Smooth muscle cell (in vitro differentiated cells): ENCODE results near the gene MED16. TPM values are rescaled to one million over a fixed set of nuclear protein-coding genes. Genes with fewer than 3 reads are reported as not detected.
"Not testable (repeated sequence)": the region's sequence is repeated elsewhere in the genome, so short reads cannot be mapped to it uniquely, and the experiment has no call there.

Experiments used
- DNase-seq: peaks from one replicate; lab custom pipeline; 2025; ENCODE audit not compliant: unreplicated experiment; lab: John Stamatoyannopoulos, UW
- H2AFZ ChIP-seq: fragments of 200-600 bp; sonication (generic); 2 replicates; pipeline ENCODE4 v1.6.0; 2016; ENCODE audit warnings: antibody characterized with exemption, low read depth, mild to moderate bottlenecking
- H3F3A ChIP-seq: fragments of 200-600 bp; sonication (generic); 2 replicates; pipeline ENCODE4 v1.6.0; 2017; ENCODE audit warnings: antibody characterized with exemption, low read depth
- H3K27ac ChIP-seq: fragments of 200-600 bp; sonication (generic); 2 replicates; pipeline ENCODE4 v1.5.1; 2016; ENCODE audit warnings: low read depth, mild to moderate bottlenecking
- H3K27me3 ChIP-seq: fragments of 200-600 bp; sonication (generic); 2 replicates; pipeline ENCODE4 v1.6.1; 2016; ENCODE audit warnings: low read depth, mild to moderate bottlenecking
- H3K36me3 ChIP-seq: fragments of 200-600 bp; sonication (generic); 2 replicates; pipeline ENCODE4 v1.5.1; 2016; ENCODE audit warnings: low read depth
- H3K4me1 ChIP-seq: fragments of 200-600 bp; sonication (generic); 2 replicates; pipeline ENCODE4 v1.5.1; 2016; ENCODE audit warnings: low read depth
- H3K4me2 ChIP-seq: fragments of 200-600 bp; sonication (generic); 2 replicates; pipeline ENCODE4 v1.6.0; 2016; ENCODE audit warnings: mild to moderate bottlenecking
- H3K4me3 ChIP-seq: fragments of 200-600 bp; sonication (generic); 2 replicates; pipeline ENCODE4 v1.5.1; 2016; ENCODE audit warnings: mild to moderate bottlenecking
- H3K79me2 ChIP-seq: fragments of 200-600 bp; sonication (generic); 2 replicates; pipeline ENCODE4 v1.6.0; 2016; ENCODE audit warnings: low read depth, mild to moderate bottlenecking
- H3K9ac ChIP-seq: fragments of 200-600 bp; sonication (generic); 2 replicates; pipeline ENCODE4 v1.6.0; 2016; ENCODE audit warnings: low read depth
- H3K9me3 ChIP-seq: fragments of 200-600 bp; sonication (generic); replicated peaks from 2 replicates; pipeline ENCODE4 v1.5.1; 2016; ENCODE audit warnings: low read depth
- H4K20me1 ChIP-seq: fragments of 200-600 bp; sonication (generic); 2 replicates; pipeline ENCODE4 v1.6.0; 2016; ENCODE audit warnings: low read depth
- WGBS: methylation state at CpG from one replicate; pipeline ENCODE4 v1.1.7; 2016; ENCODE audit warnings: low lambda C conversion rate; 5-methylcytosine and 5-hydroxymethylcytosine counted together
- polyA plus RNA-seq: library from polyadenylated mRNA; unstranded; fragments of >200 nt; fragmentation: Nextera tagmentation; extraction: Ambion mirVana; gene quantifications from 2 replicates; pipeline ENCODE4 v1.2.1, GENCODE V29; 2016
- total RNA-seq: library from RNA; depleted of rRNA; stranded (reverse); fragments of >200 nt; gene quantifications from 2 replicates; pipeline ENCODE4 v1.2.3, GENCODE V29; 2014
- TF ChIP-seq, protein P1 (sequence below): fragments of 200-600 bp; sonication (generic); IDR thresholded peaks from 2 replicates; pipeline ENCODE4 v1.5.1; 2017; ENCODE audit warnings: borderline replicate concordance, mild to moderate bottlenecking, antibody characterized with exemption; ENCODE audit not compliant: insufficient read depth, poor library complexity, severe bottlenecking

The MED16 gene
- total and polyA plus RNA-seq, 2 experiments from 2014 or later, result 25.2 to 87.1 TPM

- WGBS, result 90% methylated on average over 32 of the region's 37 CpGs
- Histone ChIP-seq H3K9me3 (no peaks in the 10 kb centered on the region), H3K27ac (no peak overlapping the region), H3K79me2 (no peaks in the 10 kb centered on the region), H3K4me2 (no peak overlapping the region), H3K9ac (no peak overlapping the region), H2AFZ (no peak overlapping the region), H3F3A (no peaks in the 10 kb centered on the region), H3K36me3 (no peaks in the 10 kb centered on the region), H4K20me1 (peaks cover 48% of the 10 kb centered on the region), H3K4me1 (no peaks in the 10 kb centered on the region), H3K27me3 (no peaks in the 10 kb centered on the region), H3K4me3 (no peak overlapping the region)
- TF ChIP-seq, protein P1, sequence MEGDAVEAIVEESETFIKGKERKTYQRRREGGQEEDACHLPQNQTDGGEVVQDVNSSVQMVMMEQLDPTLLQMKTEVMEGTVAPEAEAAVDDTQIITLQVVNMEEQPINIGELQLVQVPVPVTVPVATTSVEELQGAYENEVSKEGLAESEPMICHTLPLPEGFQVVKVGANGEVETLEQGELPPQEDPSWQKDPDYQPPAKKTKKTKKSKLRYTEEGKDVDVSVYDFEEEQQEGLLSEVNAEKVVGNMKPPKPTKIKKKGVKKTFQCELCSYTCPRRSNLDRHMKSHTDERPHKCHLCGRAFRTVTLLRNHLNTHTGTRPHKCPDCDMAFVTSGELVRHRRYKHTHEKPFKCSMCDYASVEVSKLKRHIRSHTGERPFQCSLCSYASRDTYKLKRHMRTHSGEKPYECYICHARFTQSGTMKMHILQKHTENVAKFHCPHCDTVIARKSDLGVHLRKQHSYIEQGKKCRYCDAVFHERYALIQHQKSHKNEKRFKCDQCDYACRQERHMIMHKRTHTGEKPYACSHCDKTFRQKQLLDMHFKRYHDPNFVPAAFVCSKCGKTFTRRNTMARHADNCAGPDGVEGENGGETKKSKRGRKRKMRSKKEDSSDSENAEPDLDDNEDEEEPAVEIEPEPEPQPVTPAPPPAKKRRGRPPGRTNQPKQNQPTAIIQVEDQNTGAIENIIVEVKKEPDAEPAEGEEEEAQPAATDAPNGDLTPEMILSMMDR, result no peak
- DNase-seq, result no peak
Measured at GRCh38 chr19:879711-880438, 13.1 kb downstream of the MED16 start.

- not testable (repeated sequence) for H3K4me2 ChIP-seq, H3K36me3 ChIP-seq, H3K4me3 ChIP-seq, H3K9me3 ChIP-seq, H3F3A ChIP-seq, H3K4me1 ChIP-seq, H2AFZ ChIP-seq, H3K9ac ChIP-seq, DNase-seq, H3K27me3 ChIP-seq, H3K27ac ChIP-seq, H3K79me2 ChIP-seq
- 84% methylated on average over 21 of the region's 24 CpGs for WGBS
- H4K20me1 ChIP-seq, result peaks cover 39% of the 10 kb centered on the region
Measured at GRCh38 chr19:878751-879561, 14.0 kb downstream of the MED16 start.

DNA sequence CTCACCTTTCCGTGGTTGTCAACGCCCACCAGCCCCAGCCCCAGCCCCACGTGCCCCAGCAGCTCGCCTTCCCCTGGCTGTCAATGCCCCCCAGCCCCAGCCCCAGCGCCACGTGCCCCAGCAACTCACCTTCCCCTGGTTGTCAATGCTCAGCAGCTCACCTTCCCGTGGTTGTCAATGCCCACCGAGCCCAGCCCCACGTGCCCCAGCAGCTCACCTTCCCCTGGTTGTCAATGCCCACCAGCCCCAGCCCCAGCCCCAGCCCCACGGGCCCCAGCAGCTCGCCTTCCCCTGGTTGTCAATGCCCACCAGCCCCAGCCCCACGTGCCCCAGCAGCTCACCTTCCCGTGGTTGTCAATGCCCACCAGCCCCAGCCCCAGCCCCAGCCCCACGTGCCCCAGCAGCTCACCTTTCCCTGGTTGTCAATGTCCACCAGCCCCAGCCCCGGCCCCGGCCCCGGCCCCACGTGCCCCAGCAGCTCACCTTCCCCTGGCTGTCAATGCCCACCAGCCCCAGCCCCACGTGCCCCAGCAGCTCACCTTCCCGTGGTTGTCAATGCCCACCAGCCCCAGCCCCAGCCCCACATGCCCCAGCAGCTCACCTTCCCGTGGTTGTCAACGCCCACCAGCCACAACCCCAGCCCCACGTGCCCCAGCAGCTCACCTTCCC lies 14.9 kb downstream of the MED16 start:
- not testable (repeated sequence) for DNase-seq, H3K36me3 ChIP-seq, H3K4me2 ChIP-seq, H3K27ac ChIP-seq, H3K27me3 ChIP-seq, H3K9me3 ChIP-seq, H3K9ac ChIP-seq, H3K79me2 ChIP-seq, H3K4me3 ChIP-seq, H2AFZ ChIP-seq, H3K4me1 ChIP-seq, H3F3A ChIP-seq
- peaks cover 34% of the 10 kb centered on the region for H4K20me1 ChIP-seq
- 95% methylated on average over 4 of the region's 23 CpGs for WGBS

GRCh38 chr19:876780-877314 lies 16.1 kb downstream of the MED16 start:
- TF ChIP-seq, protein P1, result no peak
- WGBS, result 95% methylated on average over 27 of the region's 29 CpGs

More at GRCh38 chr19:876780-877314, 16.1 kb downstream of the MED16 start:
- no peaks in the 10 kb centered on the region for H3K4me1 ChIP-seq
- no peak for DNase-seq
- H3K36me3 ChIP-seq, result no peaks in the 10 kb centered on the region
- H3K4me2 ChIP-seq, result no peak overlapping the region
- no peaks in the 10 kb centered on the region for H3K9me3 ChIP-seq
- H3F3A ChIP-seq, result no peaks in the 10 kb centered on the region
- H4K20me1 ChIP-seq, result peaks cover 22% of the 10 kb centered on the region
- H2AFZ ChIP-seq, result no peak overlapping the region
- H3K9ac ChIP-seq, result no peak overlapping the region
- no peak overlapping the region for H3K27ac ChIP-seq
- no peak overlapping the region for H3K4me3 ChIP-seq
- no peaks in the 10 kb centered on the region for H3K79me2 ChIP-seq
- no peaks in the 10 kb centered on the region for H3K27me3 ChIP-seq
